NCI-H1436 (cell line): ENCODE data around the gene ZNF407.

Source experiments
- DNase-seq: peaks from one replicate; lab custom pipeline; 2025; lab: John Stamatoyannopoulos, UW

ZNF407 gene

DNA sequence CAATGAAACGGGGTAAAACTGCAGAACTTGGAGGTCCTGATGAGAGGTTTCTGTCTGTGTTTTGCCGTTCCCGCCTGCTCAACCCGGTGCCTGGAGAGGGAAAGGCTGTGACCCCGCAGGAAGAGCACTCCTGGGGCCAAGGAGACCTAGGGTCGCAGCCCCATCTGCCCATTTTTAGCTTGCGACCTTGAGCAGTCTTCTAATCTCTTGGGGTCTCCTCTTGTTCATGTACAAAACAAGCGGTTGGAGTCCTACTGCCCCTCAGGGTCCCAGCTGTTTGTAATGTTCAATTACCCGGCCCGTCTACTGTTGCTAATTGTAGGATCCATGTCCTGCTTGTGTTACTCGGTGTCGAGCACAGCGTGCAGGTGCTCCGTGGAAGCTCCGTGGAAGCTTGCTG, 506.8 kb downstream of the ZNF407 start:
- DNase-seq = no peak

DNA sequence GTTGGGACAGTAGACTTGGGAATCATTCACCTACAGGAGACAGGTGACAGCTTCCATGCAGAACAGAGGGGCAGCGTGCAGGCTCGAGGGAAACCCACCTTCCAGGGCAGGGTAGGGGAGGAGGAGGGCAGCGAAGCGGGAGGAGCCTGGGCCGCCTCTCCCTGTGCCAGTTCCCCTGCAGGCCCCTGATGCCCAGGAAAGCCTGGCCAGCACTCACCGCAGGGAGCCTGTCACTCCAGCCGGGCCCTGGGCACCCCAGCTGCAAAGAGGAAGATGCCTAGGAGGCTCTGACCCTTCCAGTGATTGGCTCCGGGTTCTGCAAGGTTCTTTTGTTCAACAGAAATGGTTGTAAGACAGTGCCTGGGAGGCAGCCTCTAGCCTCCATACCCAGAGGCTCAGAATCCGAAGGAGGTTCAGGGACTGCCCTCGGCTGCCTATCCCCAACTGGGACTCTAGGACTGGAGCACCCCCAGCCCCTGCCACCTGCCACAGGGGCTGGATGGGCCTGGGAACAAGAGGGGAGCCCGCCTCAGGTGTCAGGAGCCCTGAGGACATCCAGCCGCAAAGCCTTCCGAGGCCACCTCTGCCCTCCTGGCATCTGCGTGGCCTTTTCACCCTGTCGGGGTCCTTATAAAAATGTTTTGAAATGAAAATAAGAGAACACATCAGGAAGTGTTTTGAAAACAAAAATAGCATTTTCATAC, 508.0 kb downstream of the ZNF407 start:
- no peak for DNase-seq

DNA sequence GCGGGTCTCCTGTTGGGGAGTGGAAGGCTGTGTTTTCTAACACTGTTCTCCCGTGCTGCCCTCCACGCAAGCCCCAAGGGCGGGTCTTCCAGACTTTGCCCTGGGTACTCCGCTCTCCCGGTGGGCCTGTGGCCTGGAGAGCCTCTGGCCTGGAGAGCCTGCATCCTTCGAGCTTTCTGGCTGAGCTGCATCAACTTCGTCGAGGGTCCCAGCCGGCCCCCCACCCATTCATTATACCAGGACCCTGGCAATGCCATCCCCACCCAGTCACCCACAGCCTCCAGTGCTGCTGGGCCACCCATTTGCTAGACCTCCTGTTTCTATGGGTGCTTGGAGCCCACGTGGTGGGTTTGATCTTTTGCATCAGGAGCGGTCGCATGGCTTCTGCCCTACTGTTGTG, 509.1 kb downstream of the ZNF407 start:
- no peak for DNase-seq

DNA sequence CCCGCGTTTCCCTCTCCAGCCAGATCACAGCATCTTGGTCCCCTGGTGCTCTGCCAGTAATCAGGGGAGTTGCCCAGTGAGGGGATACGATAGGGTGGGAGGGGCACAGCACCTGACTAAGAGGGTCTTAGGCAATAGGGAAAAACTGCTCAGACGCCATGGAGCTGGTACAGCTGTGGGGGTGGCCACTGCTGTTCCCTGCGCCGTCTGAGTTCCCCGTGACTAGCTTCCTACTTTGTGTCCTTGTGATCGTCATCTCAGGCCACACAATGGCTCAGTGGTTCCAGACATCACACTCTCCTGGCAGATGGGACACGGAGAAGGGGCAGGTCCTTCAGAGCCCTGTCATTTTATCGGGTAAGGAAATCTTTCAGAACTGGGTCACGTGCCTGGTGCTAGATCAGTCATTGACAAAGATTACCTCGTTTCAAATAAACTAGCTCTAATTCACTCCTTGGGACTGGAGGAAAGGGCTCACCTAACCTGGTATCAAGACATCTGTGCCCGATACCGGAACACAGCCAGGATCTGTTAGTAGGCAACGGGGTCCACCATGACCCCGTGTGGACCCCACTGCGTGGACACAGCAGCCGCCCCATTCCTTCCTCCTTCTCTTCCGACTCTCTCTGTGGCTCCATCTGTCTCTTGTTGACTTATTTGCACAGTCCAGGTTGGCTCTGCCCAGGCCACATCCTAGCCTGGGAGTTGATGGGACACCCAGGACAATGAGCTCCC, 509.7 kb downstream of the ZNF407 start:
- DNase-seq = no peak

DNA sequence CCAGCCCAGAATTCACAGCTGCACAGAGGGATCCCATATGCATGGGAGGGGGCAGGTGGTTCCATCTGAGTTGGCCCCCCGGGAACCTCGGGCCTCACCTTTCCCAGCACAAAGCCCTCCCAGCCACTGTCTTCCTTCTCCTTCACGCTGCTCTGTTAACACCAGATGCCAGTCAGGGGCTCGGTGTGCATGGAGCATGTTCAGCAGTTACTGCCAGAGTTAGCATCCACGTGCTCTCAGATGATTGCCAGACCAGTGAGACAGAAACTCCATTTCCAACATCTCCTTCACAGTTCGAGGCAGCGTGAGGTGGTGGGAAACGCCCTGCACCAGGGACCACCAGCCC, 510.2 kb downstream of the ZNF407 start:
- DNase-seq = no peak

DNA sequence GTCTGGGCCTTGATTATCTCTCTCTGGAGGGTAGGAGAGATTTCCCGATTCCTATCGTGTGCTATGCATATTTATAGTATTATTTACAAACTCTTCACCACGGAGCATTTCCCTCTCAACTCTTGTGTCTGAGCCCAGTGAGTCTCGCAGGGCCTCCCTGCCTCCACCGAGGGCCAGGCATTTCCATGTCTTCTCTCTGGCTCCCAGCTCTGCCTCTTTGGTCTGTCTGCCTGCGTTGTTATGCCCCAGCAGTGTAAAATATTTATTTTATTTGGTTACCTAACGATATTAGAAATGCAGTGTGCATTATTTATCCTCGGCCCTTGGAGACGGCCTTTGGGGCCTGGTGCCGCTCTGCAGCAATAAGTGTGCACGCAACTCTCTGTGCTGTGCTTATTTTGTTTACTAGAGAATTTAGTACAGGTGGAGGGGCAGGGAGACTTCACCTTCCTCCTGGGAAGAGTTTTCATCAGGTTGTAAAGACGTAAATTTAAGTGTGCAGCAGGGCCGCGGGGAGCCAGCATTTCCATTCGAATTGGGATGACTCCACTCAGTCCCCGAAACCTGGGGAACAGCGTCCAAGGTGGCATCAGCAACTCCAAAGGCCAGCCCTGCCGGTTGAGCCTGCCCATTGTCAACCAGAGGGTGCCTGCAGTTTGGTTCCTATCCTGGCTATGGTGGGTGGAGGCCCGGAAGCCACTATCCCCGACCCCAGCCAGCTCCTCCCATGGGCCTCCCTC, 511.1 kb downstream of the ZNF407 start:
- no peak for DNase-seq

DNA sequence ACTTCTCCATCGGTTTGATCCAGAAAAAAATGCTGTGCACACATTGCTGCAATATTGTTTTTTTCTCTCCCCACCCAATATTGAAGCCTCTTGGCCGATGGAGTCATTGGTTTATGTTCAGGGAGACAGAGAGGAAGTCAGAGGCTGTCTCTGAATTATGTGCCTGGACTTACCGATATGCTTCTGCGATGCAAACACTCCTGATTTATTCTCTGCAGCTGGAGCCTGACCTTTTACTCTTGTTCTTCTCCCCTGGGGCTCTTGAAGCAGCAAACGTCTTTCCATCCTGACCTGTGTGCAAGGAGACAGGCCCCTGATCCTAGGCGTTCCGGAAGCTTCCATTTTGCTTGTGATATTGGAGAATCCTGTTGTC, 511.6 kb downstream of the ZNF407 start:
- no peak for DNase-seq

DNA sequence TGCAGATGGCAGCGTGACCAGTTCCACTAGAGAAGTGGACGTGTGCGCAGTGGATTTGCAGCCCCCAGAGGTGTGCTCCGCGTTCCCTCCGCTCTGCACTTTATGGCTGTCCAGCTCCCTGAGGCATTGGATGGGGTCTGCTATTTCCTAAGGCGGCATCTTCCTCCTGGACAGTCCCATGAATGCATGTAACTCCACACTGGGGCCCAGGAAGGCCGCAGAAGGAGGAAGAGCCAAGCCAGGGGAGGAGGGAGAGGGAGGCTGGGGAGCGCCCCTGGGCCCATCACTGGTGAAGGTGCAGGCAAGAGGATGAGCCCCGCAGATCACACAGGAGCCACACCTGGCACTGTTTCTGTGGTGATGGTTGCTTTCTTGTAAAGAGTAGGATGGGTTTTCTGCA, 512.1 kb downstream of the ZNF407 start:
- no peak for DNase-seq

DNA sequence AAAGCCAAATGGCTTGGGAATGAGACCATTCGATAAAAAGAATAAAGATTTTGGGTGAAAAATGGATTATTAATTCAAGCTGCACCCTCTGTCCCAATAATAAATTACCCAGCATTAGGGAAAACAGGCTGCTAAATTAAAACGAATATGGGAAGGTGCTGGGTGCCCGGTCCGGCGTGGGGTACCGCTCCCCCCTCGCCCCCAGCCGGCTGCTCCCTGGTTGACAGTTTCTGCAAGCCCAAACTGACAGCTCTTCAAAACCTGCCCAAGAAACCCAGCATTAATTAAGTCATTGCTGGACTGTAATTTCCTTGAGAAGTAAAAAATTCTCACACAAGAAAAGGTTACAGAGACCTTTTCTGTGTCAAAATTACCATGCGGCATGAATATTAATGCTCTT, 512.6 kb downstream of the ZNF407 start:
- DNase-seq = no peak

DNA sequence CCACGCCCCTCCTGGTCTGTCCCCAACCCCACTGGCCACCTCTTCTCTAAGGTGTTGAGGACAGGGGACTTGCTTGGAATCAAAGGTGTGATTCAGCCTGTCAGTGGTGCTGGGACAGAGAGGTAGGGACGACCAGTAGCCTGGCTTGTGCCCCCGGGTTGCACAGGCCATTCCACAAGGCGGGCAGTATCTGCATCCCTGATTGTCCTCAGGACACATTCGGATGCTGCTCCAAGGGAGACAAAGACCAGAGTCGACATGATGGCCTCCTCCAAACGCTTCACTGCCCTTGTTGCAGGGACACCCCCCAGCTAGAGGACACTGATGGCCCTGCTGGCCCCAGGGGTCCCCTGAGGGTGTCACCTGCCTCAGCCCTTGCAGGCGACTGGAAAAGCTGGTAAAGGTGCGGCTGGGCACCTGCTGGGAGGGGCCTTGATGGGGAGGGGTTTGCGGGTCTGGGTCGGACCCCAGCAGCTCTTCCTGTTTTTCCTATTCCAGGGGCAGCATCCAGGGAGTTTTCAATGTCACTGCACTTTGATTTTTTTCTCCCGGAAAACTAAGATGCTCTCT, 513.3 kb downstream of the ZNF407 start:
- DNase-seq = no peak

DNA sequence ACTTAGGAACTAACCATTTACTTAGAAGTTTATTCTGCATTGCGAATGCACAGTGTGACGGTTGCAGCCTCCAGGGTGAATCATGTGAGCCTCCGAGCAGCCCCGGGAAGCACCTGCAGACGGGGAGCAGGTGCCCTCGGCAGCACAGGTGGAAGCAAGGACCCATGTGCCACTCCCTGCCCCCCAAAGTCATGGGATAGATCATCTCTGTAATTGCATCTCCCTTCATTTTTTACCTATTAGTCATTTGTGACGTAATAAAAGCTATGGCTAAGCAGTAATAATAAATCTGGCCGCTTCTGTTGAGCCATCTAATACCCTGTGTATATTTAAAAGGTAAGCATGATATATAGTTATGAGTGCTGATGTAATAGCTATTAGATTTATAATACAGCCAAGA, 514.1 kb downstream of the ZNF407 start:
- DNase-seq = no peak

DNA sequence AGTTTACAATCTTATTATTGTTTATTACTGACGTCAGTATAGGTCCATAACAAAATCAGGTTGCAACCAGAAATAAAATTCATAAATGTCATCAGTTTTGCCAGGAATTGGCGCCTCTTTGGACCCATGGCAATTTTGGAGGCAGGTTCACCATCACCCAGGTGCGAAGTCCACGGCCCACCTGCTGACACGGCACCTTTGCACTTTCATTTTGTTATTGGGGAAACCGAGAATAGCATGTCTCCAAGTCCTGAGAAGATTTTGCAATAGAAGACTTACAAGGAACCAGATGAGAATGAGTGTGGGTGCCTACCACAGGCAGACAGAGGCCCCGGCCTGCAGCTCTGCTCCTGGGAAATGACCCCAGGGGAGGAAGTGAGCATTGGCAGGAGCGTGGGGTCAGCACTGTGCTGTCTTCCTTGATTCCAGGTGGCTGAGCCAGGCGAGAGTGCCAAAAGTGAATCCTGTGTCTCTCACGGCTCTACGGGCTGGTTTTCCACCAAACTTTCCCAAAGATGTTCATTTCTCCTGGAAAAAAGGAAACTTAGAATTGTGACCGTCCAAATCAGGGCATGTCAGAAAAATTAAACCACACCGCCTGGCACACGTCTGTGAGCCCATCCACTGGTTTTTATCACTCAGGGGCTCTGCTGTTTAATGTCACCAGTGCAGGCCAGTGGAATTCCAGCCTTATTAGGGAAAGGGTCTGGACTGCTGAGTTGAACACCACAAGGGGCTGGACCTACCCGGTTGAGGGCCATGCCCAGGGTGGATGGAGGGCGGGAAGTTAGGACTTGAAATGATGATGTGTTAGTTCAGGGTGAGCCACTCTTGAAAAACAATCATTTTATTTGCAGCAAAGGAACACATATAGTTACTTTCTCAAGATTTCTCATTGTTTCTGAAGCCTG, 514.8 kb downstream of the ZNF407 start:
- DNase-seq = no peak

DNA sequence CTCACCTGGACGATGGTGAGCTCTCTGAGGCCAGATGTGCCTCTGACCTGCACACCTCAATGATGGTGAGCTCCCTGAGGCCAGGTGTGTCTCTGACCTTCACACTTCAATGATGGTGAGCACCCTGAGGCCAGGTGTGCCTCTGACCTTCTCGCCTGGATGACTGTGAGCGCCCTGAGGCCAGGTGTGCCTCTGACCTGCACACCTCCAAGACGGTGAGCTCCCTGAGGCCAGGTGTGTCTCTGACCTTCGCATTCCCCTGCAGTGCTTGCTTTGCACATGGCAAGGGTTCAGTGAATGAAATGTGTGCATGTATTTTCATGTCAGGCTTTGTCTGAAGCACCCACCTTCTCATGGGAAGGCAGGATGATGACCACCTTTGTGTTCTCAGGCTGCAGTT, 515.8 kb downstream of the ZNF407 start:
- no peak for DNase-seq

DNA sequence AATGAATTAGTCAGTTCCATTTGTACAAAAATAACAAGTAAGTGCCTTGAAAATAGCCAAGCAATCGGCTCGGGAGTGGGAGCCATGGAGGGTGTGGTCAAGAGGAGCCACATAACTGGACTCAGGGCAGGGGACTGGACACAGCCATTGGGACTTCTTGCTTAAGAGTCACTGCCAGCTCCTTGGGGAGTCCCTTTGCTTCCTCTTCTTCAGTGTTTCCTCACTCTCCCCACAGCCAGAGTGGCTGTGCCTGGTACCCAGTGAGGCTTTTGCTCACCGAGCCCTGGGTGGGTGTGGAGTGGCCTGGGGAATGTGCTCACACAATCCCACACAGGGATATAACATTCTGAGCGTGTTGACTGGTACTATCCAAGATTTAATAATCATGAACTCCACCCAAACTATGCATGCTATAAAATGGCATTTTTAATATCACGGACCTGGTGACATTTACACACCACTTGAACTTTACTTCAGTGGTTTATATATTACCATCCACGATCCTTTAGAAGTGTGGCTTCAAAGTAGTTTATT, 516.6 kb downstream of the ZNF407 start:
- no peak for DNase-seq
